Kidney (tissue), 14 donors: ENCODE measurements around the gene URAD. TPM values are rescaled to one million over a fixed set of nuclear protein-coding genes. Genes with fewer than 3 reads are reported as not detected.

ENCODE experiments used
- DNase-seq, 5 donors: peaks; one replicate each; pipeline ENCODE4 v3.0.0-alpha.2; 2013 to 2020
- FAIRE-seq: peaks from 2 replicates; lab custom pipeline; 2012; peaks lifted over from hg19 to GRCh38; lab: Jason Lieb, UNC
- H3K27ac ChIP-seq, 2 donors: one replicate each; pipeline ENCODE4 v1.7.0; 2013; ENCODE audit warnings: low read depth in 2 of 2, low read length in 2 of 2, inconsistent platforms in 1 of 2
- H3K27me3 ChIP-seq: one replicate; pipeline ENCODE4 v1.7.1; 2013; ENCODE audit warnings: low read length, inconsistent platforms; ENCODE audit not compliant: control insufficient read depth, insufficient read depth
- H3K36me3 ChIP-seq, 3 donors: one replicate each; pipeline versions ENCODE4 v1.7.0 to v1.7.1; 2013; ENCODE audit warnings: low read length in 3 of 3, control low read depth in 1 of 3, inconsistent platforms in 1 of 3; ENCODE audit not compliant: insufficient read depth in 3 of 3, control insufficient read depth in 2 of 3
- H3K4me1 ChIP-seq, 3 donors: one replicate each; pipeline versions ENCODE4 v1.7.0 to v1.7.1; 2013; ENCODE audit warnings: low read length in 3 of 3, inconsistent platforms in 1 of 3, low read depth in 1 of 3; ENCODE audit not compliant: control insufficient read depth in 2 of 3, insufficient read depth in 2 of 3
- H3K4me3 ChIP-seq, 3 donors: one replicate each; pipeline versions ENCODE4 v1.7.0 to v1.8.1; 2013; ENCODE audit warnings: low read length in 3 of 3, control low read depth in 1 of 3, inconsistent platforms in 1 of 3
- H3K9ac ChIP-seq, 3 donors: one replicate each; pipeline versions ENCODE4 v1.7.0 to v1.7.1; 2013; ENCODE audit warnings: low read length in 3 of 3, control low read depth in 1 of 3, inconsistent platforms in 1 of 3
- H3K9me3 ChIP-seq, 3 donors: one replicate each; pipeline versions ENCODE4 v1.7.0 to v1.7.1; 2013; ENCODE audit warnings: low read length in 3 of 3, control low read depth in 1 of 3, inconsistent platforms in 1 of 3; ENCODE audit not compliant: control insufficient read depth in 2 of 3, insufficient read depth in 1 of 3
- CTCF ChIP-seq: IDR thresholded peaks from 3 replicates; pipeline ENCODE4 v1.5.1; 2012; ENCODE audit warnings: mild to moderate bottlenecking, moderate library complexity, borderline replicate concordance; ENCODE audit not compliant: insufficient read depth; ENCODE audit errors: extremely low read depth
- intact Hi-C: fragments of 100-400 bp; cut with DNase I; formaldehyde crosslinking; loops from one replicate; pipeline ENCODE4 v1.11.1; 2022
- polyA plus RNA-seq: library from polyadenylated mRNA; stranded (reverse); fragments of 350-450 nt; fragmentation: Illumina TruSeq; extraction: RNeasy Lipid Tissue Mini Kit (QIAGEN cat#74804); gene quantifications from one replicate; pipeline ENCODE4 v1.2.3, GENCODE V29; 2014; ENCODE audit warnings: low read depth, low replicate concordance; ENCODE audit not compliant: insufficient read depth
- total RNA-seq: library from RNA; stranded (reverse); fragmentation: NEBNext Ultra II Directional; extraction: Animal tissue kit (Norgen Biotek cat#: 25700); gene quantifications from one replicate; pipeline ENCODE4 v1.2.1, GENCODE V29; 2021
- donor health status: control.
- donor health status: control.
- donor health status: control.
- donor health status: control.
- donor health status: control.
- donor health status: DM: yes; HTN: yes; CAD: no.
- donor health status: Normal renal cell carcinoma (clear cell type).

Gene URAD
- total and polyA plus RNA-seq, 2 donors from 2014 or later: not detected

GRCh38 chr13:27959976-27960361, 28.5 kb downstream of the URAD start:
- intact Hi-C loops: no loop called here
- H3K9me3 ChIP-seq: no peaks in the 10 kb centered on the region
- no peak overlapping the region for H3K27ac ChIP-seq
- no peak for FAIRE-seq
- TF ChIP-seq CTCF: no peak
- no peak for DNase-seq
- peaks cover 66% of the 10 kb centered on the region for H3K27me3 ChIP-seq
- no peaks in the 10 kb centered on the region for H3K36me3 ChIP-seq
- peaks cover 0 to 2% (median 0%) of the 10 kb centered on the region in 3 donors for H3K4me1 ChIP-seq
- no peak overlapping the region for H3K9ac ChIP-seq
- H3K4me3 ChIP-seq: no peak overlapping the region

- H3K4me1 ChIP-seq: peaks cover 0 to 2% (median 0%) of the 10 kb centered on the region in 3 donors
- H3K9me3 ChIP-seq: no peaks in the 10 kb centered on the region
- TF ChIP-seq CTCF: no peak
- no peak overlapping the region for H3K27ac ChIP-seq
- no peak overlapping the region for H3K9ac ChIP-seq
- intact Hi-C loops: no loop called here
- no peak overlapping the region for H3K4me3 ChIP-seq
- DNase-seq (no peak), FAIRE-seq (no peak)
- H3K27me3 ChIP-seq: peaks cover 64% of the 10 kb centered on the region
- H3K36me3 ChIP-seq: no peaks in the 10 kb centered on the region
These were observed 31.8 kb downstream of the URAD start for GRCh38 chr13:27956576-27957300.

- DNase-seq: no peak
- intact Hi-C loops: no loop called here
These were observed 33.4 kb downstream of the URAD start for GRCh38 chr13:27955014-27955591.

More at GRCh38 chr13:27955014-27955591, 33.4 kb downstream of the URAD start:
- Histone ChIP-seq H3K4me3 (peak overlapping the region in 1 of 3 donors; percentile 57), H3K4me1 (no peaks in the 10 kb centered on the region), H3K27ac (no peak overlapping the region), H3K9ac (no peak overlapping the region), H3K27me3 (peaks cover 59% of the 10 kb centered on the region), H3K9me3 (no peaks in the 10 kb centered on the region), H3K36me3 (no peaks in the 10 kb centered on the region)
- TF ChIP-seq CTCF: no peak
- FAIRE-seq: no peak
